T-helper 9 cell (primary cell): Measurements from ENCODE around the gene ODF2L.

Experiments used
- DNase-seq: peaks from one replicate; pipeline ENCODE4 v3.0.0-alpha.2; 2020

Gene ODF2L

DNA sequence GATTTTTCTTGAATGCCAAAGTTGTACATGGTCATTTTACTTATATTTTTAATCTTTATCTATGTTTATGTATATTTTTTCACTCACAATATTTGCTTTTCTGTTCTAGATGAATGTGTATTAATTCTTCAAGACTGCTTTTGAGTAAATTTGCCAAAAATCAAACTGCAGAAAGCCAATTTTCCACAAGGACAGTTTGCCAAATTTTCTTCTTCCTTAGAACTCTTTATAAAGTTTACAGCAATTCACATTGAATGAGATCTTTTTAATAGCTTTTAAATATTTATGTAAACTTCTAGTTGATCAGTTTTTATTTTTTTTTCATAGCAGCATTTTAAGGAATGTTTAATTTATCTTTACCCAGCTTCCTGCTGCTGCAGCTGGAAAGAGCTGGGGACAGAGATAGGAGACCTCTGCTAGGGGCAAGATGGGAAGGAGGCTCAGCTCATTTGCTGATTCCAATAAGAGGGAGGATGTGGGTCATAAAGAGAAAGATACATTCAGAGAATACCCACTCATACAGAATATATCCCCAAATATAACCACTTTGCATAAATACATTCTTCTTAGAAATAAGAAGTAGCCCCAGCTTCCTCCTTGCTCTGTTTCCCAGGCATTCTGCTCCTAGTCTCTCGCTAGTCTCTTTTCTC is 93.0 kb downstream of the ODF2L start:
- no peak for DNase-seq
